ENCODE measurements around the gene COCH. TPM values are rescaled to one million over a fixed set of nuclear protein-coding genes. Genes with fewer than 3 reads are reported as not detected.

Gene COCH
- total RNA-seq, 1 donor from 2014 or later, result 0.79 TPM

- Histone ChIP-seq H3K9me3 (ENCODE audit: insufficient read depth, low read depth, low read length) (no peaks in the 10 kb centered on the region), H4K20me1 (ENCODE audit: insufficient read depth, low read length) (peaks cover 6% of the 10 kb centered on the region), H3K27ac (ENCODE audit: low read depth, low read length) (no peak overlapping the region), H3K4me2 (ENCODE audit: low read length) (no peak overlapping the region), H3K4me1 (ENCODE audit: insufficient read depth, low read length) (no peaks in the 10 kb centered on the region), H3K27me3 (ENCODE audit: insufficient read depth, low read length) (no peaks in the 10 kb centered on the region), H2AFZ (ENCODE audit: low read depth, low read length) (no peak overlapping the region), H3K79me2 (ENCODE audit: insufficient read depth, low read length) (peaks cover 2% of the 10 kb centered on the region), H3K4me3 (ENCODE audit: insufficient read depth, low read depth, low read length) (no peak overlapping the region), H3K9ac (ENCODE audit: low read length) (no peak overlapping the region), H3K36me3 (ENCODE audit: insufficient read depth, low read length) (peaks cover 14% of the 10 kb centered on the region)
- H3K4me1 Mint-ChIP-seq (ENCODE audit: low read depth, unreplicated experiment), result no peaks in the 10 kb centered on the region
- no peak overlapping the region for H3K4me3 Mint-ChIP-seq (ENCODE audit: unreplicated experiment)
- no peaks in the 10 kb centered on the region for H3K9me3 Mint-ChIP-seq (ENCODE audit: unreplicated experiment)
- no peak overlapping the region for H3K27ac Mint-ChIP-seq (ENCODE audit: unreplicated experiment)
- no peaks in the 10 kb centered on the region for H3K27me3 Mint-ChIP-seq (ENCODE audit: low read depth, unreplicated experiment)
- FAIRE-seq (peak; percentile 52), DNase-seq (ENCODE audit: low read depth) (no peak)
- TF ChIP-seq EZH2 (IDR thresholded peaks at IDR 0.05; ENCODE audit: insufficient read depth, low read length) (no peak), CTCF (IDR thresholded peaks at IDR 0.05; ENCODE audit: insufficient read depth, low read depth, low read length) (peak; percentile 20)
- H3K36me3 Mint-ChIP-seq (ENCODE audit: low read depth, unreplicated experiment), result peaks cover 11% of the 10 kb centered on the region
These were observed 32.6 kb downstream of the COCH start for GRCh38 chr14:30906752-30907658.

GRCh38 chr14:30907659-30908057, 33.3 kb downstream of the COCH start:
- TF ChIP-seq EZH2 (IDR thresholded peaks at IDR 0.05; ENCODE audit: insufficient read depth, low read length), result no peak
- TF ChIP-seq CTCF (IDR thresholded peaks at IDR 0.05; ENCODE audit: insufficient read depth, low read depth, low read length), result no peak
- H4K20me1 ChIP-seq (ENCODE audit: insufficient read depth, low read length), result peaks cover 6% of the 10 kb centered on the region
- H3K27ac Mint-ChIP-seq (ENCODE audit: unreplicated experiment), result no peak overlapping the region
- H3K4me3 Mint-ChIP-seq (ENCODE audit: unreplicated experiment), result no peak overlapping the region
- no peak overlapping the region for H3K4me2 ChIP-seq (ENCODE audit: low read length)
- peaks cover 12% of the 10 kb centered on the region for H3K36me3 ChIP-seq (ENCODE audit: insufficient read depth, low read length)
- no peaks in the 10 kb centered on the region for H3K27me3 ChIP-seq (ENCODE audit: insufficient read depth, low read length)
- H3K4me3 ChIP-seq (ENCODE audit: insufficient read depth, low read depth, low read length), result no peak overlapping the region
- no peak for FAIRE-seq
- no peaks in the 10 kb centered on the region for H3K9me3 Mint-ChIP-seq (ENCODE audit: unreplicated experiment)
- no peak overlapping the region for H3K27ac ChIP-seq (ENCODE audit: low read depth, low read length)
- no peaks in the 10 kb centered on the region for H3K27me3 Mint-ChIP-seq (ENCODE audit: low read depth, unreplicated experiment)
- no peaks in the 10 kb centered on the region for H3K4me1 Mint-ChIP-seq (ENCODE audit: low read depth, unreplicated experiment)
- H3K79me2 ChIP-seq (ENCODE audit: insufficient read depth, low read length), result peaks cover 2% of the 10 kb centered on the region
- no peak for DNase-seq (ENCODE audit: low read depth)
- peaks cover 11% of the 10 kb centered on the region for H3K36me3 Mint-ChIP-seq (ENCODE audit: low read depth, unreplicated experiment)
- no peaks in the 10 kb centered on the region for H3K9me3 ChIP-seq (ENCODE audit: insufficient read depth, low read depth, low read length)
- no peak overlapping the region for H3K9ac ChIP-seq (ENCODE audit: low read length)
- no peak overlapping the region for H2AFZ ChIP-seq (ENCODE audit: low read depth, low read length)
- H3K4me1 ChIP-seq (ENCODE audit: insufficient read depth, low read length), result no peaks in the 10 kb centered on the region

GRCh38 chr14:30908826-30909225, 34.5 kb downstream of the COCH start:
- no peaks in the 10 kb centered on the region for H3K9me3 Mint-ChIP-seq (ENCODE audit: unreplicated experiment)
- Histone ChIP-seq H3K36me3 (ENCODE audit: insufficient read depth, low read length) (peaks cover 12% of the 10 kb centered on the region), H3K9me3 (ENCODE audit: insufficient read depth, low read depth, low read length) (no peaks in the 10 kb centered on the region), H3K9ac (ENCODE audit: low read length) (no peak overlapping the region), H4K20me1 (ENCODE audit: insufficient read depth, low read length) (peaks cover 6% of the 10 kb centered on the region), H3K4me3 (ENCODE audit: insufficient read depth, low read depth, low read length) (no peak overlapping the region), H3K79me2 (ENCODE audit: insufficient read depth, low read length) (no peaks in the 10 kb centered on the region), H3K4me1 (ENCODE audit: insufficient read depth, low read length) (no peaks in the 10 kb centered on the region), H2AFZ (ENCODE audit: low read depth, low read length) (no peak overlapping the region), H3K27me3 (ENCODE audit: insufficient read depth, low read length) (no peaks in the 10 kb centered on the region), H3K27ac (ENCODE audit: low read depth, low read length) (no peak overlapping the region), H3K4me2 (ENCODE audit: low read length) (no peak overlapping the region)
- no peaks in the 10 kb centered on the region for H3K27me3 Mint-ChIP-seq (ENCODE audit: low read depth, unreplicated experiment)
- H3K4me1 Mint-ChIP-seq (ENCODE audit: low read depth, unreplicated experiment), result no peaks in the 10 kb centered on the region
- no peak overlapping the region for H3K27ac Mint-ChIP-seq (ENCODE audit: unreplicated experiment)
- FAIRE-seq, result no peak
- no peak for TF ChIP-seq CTCF (IDR thresholded peaks at IDR 0.05; ENCODE audit: insufficient read depth, low read depth, low read length)
- no peak for TF ChIP-seq EZH2 (IDR thresholded peaks at IDR 0.05; ENCODE audit: insufficient read depth, low read length)
- H3K36me3 Mint-ChIP-seq (ENCODE audit: low read depth, unreplicated experiment), result peaks cover 11% of the 10 kb centered on the region
- DNase-seq (ENCODE audit: low read depth), result no peak
- no peak overlapping the region for H3K4me3 Mint-ChIP-seq (ENCODE audit: unreplicated experiment)
